Adrenal gland (tissue), 5 donors: ENCODE data around the gene GGN.

Source experiments
- CTCF ChIP-seq, 6 experiments: fragments of 450-650 bp in 4 of 6; fragments of 200-600 bp in 2 of 6; sonication (generic) in 1 of 6; IDR thresholded peaks; 1 replicate in 5 of 6; 2 replicates in 1 of 6; pipeline versions ENCODE4 v1.5.1 to v1.8.0; 2016 to 2021; ENCODE audit warnings: antibody characterized with exemption in 6 of 6, mild to moderate bottlenecking in 2 of 6, moderate library complexity in 1 of 6
- POLR2A ChIP-seq, 2 donors: fragments of 450-650 bp; IDR thresholded peaks; one replicate each; pipeline ENCODE4 v1.6.1; 2017; ENCODE audit warnings: antibody characterized with exemption in 2 of 2, mild to moderate bottlenecking in 2 of 2, moderate library complexity in 1 of 2
- donor health status: DM: no; HTN: no; CAD: no.

- no peak for TF ChIP-seq POLR2A (IDR thresholded peaks at IDR 0.05)
- TF ChIP-seq CTCF (IDR thresholded peaks at IDR 0.05) = no peak
These were observed 49.5 kb upstream of the GGN start for GRCh38 chr19:38437295-38437694.
